ENCODE measurements around the gene CHML.

- TF ChIP-seq, protein P1, sequence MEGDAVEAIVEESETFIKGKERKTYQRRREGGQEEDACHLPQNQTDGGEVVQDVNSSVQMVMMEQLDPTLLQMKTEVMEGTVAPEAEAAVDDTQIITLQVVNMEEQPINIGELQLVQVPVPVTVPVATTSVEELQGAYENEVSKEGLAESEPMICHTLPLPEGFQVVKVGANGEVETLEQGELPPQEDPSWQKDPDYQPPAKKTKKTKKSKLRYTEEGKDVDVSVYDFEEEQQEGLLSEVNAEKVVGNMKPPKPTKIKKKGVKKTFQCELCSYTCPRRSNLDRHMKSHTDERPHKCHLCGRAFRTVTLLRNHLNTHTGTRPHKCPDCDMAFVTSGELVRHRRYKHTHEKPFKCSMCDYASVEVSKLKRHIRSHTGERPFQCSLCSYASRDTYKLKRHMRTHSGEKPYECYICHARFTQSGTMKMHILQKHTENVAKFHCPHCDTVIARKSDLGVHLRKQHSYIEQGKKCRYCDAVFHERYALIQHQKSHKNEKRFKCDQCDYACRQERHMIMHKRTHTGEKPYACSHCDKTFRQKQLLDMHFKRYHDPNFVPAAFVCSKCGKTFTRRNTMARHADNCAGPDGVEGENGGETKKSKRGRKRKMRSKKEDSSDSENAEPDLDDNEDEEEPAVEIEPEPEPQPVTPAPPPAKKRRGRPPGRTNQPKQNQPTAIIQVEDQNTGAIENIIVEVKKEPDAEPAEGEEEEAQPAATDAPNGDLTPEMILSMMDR (conservative IDR thresholded peaks at IDR 0.05; ENCODE audit: low read depth in 2 of 2), result no peak
- TF ChIP-seq EZH2phosphoT487 (IDR thresholded peaks at IDR 0.05; ENCODE audit: unreplicated experiment) (no peak), EZH2 (IDR thresholded peaks at IDR 0.05; ENCODE audit: low read depth, unreplicated experiment) (no peak), POLR2AphosphoS5 (IDR thresholded peaks at IDR 0.05; ENCODE audit: low read depth) (no peak), JUNB (IDR thresholded peaks at IDR 0.05; ENCODE audit: unreplicated experiment) (no peak), REST (IDR thresholded peaks at IDR 0.05; ENCODE audit: unreplicated experiment) (no peak), CREB1 (CRISPR knock-in tag; IDR thresholded peaks at IDR 0.05; ENCODE audit: low read depth) (no peak)
These were observed 7.2 kb downstream of the CHML start for GRCh38 chr1:241632987-241633386.

All from GM23338 (cell line).